Measurements from ENCODE around the gene NXPE2. TPM values are rescaled to one million over a fixed set of nuclear protein-coding genes. Genes with fewer than 3 reads are reported as not detected.

The NXPE2 gene
- total and polyA plus RNA-seq, 5 donors, result 0.07 to 0.40 (median 0.28) TPM; not detected in 1

DNA sequence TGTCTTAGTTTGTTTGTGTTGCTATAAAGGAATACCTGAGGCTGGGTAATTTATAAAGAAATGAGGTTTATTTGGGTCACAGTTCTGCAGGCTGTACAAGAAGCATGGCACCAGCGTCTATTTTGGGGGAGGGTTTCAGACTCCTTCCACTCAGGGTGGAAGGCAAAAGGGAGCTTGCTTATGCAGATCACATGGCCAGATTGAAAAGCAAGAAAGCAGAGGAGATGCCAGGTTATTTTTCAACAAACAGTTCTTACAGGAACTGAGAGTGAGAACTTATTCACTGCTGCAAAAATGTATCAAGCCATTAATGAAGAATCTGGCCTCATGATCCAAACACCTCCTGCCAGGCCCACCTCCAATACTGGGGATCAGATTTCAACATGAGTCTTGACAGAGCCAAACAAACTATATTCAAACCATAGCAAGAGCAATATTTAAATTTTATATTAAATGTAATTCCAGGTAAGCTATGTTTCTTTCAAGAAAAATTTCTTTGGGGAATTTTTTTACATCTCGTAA is 66.9 kb downstream of the NXPE2 start:
- intact Hi-C loops (cut with DNase I), result no loop called here
- WGBS, result 87% methylated on average over 2 of the region's 2 CpGs
- H3K4me3 ChIP-seq (ENCODE audit: low read length), result no peak overlapping the region
- no peak overlapping the region for H3K27ac ChIP-seq (ENCODE audit: low read length)
- DNase-seq (no peak), ATAC-seq (no peak)
- no peaks in the 10 kb centered on the region for H3K4me1 ChIP-seq (ENCODE audit: control insufficient read depth, insufficient read depth, low read length)
- H3K9me3 ChIP-seq (ENCODE audit: control insufficient read depth, low read length), result no peaks in the 10 kb centered on the region
- no peaks in the 10 kb centered on the region for H3K27me3 ChIP-seq (ENCODE audit: control insufficient read depth, insufficient read depth)

DNA sequence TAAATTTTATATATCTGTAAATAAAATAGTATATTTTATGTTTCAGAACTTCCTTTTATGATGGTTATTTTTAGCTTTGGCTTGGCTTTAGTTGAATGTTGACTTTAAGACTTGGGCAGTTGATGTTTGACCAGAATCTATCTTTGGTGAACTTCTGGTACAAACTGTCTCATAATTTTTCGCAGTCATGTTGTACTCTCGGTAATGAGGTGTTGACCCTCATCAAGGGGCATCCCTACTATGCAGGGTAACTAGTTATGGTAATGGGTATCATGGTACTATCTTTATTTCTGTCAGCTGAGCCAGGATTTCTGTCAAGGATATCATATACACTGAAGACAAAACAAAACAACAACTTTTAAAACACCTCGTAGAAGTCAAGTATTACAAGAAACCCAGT is 67.7 kb downstream of the NXPE2 start:
- Histone ChIP-seq H3K9me3 (ENCODE audit: control insufficient read depth, low read length) (no peaks in the 10 kb centered on the region), H3K27ac (ENCODE audit: low read length) (no peak overlapping the region), H3K4me1 (ENCODE audit: control insufficient read depth, insufficient read depth, low read length) (no peaks in the 10 kb centered on the region), H3K4me3 (ENCODE audit: low read length) (no peak overlapping the region), H3K27me3 (ENCODE audit: control insufficient read depth, insufficient read depth) (no peaks in the 10 kb centered on the region)
- no peak for DNase-seq
- intact Hi-C loops (cut with DNase I), result no loop called here
- ATAC-seq, result no peak
- 75% methylated on average over 3 of the region's 3 CpGs for WGBS

Other genes with a start within 250 kb of the NXPE2 start
- gene REXO2, start 239.1 kb upstream of the NXPE2 start, total RNA-seq, result 100 to 1,000 TPM; 119 to 131 (median 122) TPM
- gene REXO2, start 239.1 kb upstream of the NXPE2 start, polyA plus RNA-seq, result 175 TPM
- gene NXPE1, start 118.6 kb upstream of the NXPE2 start, total RNA-seq, result not detected
- not detected for gene NXPE1, start 118.6 kb upstream of the NXPE2 start, polyA plus RNA-seq
- not detected for gene NXPE4, start 82.7 kb upstream of the NXPE2 start, total RNA-seq
- not detected for gene NXPE4, start 82.7 kb upstream of the NXPE2 start, polyA plus RNA-seq

Data from right cardiac atrium (tissue), 5 donors.